Astrocyte (in vitro differentiated cells and primary cell): ENCODE results near the gene SLC17A5. TPM values are rescaled to one million over a fixed set of nuclear protein-coding genes. Genes with fewer than 3 reads are reported as not detected.
"Not testable (repeated sequence)": the region's sequence is repeated elsewhere in the genome, so short reads cannot be mapped to it uniquely, and the experiment has no call there.

ENCODE experiments used
- DNase-seq: peaks from one replicate; pipeline ENCODE4 v3.0.0-alpha.2; 2010; ENCODE audit warnings: low read depth
- FAIRE-seq: peaks from 2 replicates; lab custom pipeline; 2011; peaks lifted over from hg19 to GRCh38; lab: Jason Lieb, UNC
- H2AFZ ChIP-seq: 2 replicates; pipeline ENCODE4 v1.6.0; 2012; ENCODE audit warnings: low read depth, low read length, inconsistent platforms
- H3K27ac ChIP-seq: 2 replicates; pipeline ENCODE4 v1.5.1; 2011; ENCODE audit warnings: low read depth, low read length, inconsistent platforms
- H3K27me3 ChIP-seq: 2 replicates; pipeline ENCODE4 v1.6.0; 2011; ENCODE audit warnings: low read length, inconsistent platforms; ENCODE audit not compliant: insufficient read depth
- H3K36me3 ChIP-seq: 2 replicates; pipeline ENCODE4 v1.5.1; 2011; ENCODE audit warnings: low read length, inconsistent platforms; ENCODE audit not compliant: insufficient read depth
- H3K4me1 ChIP-seq: 2 replicates; pipeline ENCODE4 v1.5.1; 2011; ENCODE audit warnings: low read length, inconsistent platforms; ENCODE audit not compliant: insufficient read depth
- H3K4me2 ChIP-seq: 2 replicates; pipeline ENCODE4 v1.6.0; 2012; ENCODE audit warnings: low read length, inconsistent platforms
- H3K4me3 ChIP-seq: 2 replicates; pipeline ENCODE4 v1.5.1; 2011; ENCODE audit warnings: low read depth, mild to moderate bottlenecking, low read length, inconsistent platforms; ENCODE audit not compliant: insufficient read depth
- H3K79me2 ChIP-seq: 2 replicates; pipeline ENCODE4 v1.6.0; 2012; ENCODE audit warnings: mild to moderate bottlenecking, low read length, inconsistent platforms; ENCODE audit not compliant: insufficient read depth
- H3K9ac ChIP-seq: 2 replicates; pipeline ENCODE4 v1.6.0; 2012; ENCODE audit warnings: mild to moderate bottlenecking, low read length, inconsistent platforms
- H3K9me3 ChIP-seq: 2 replicates; pipeline ENCODE4 v1.5.1; 2012; ENCODE audit warnings: low read depth, mild to moderate bottlenecking, low read length, inconsistent platforms; ENCODE audit not compliant: insufficient read depth
- H4K20me1 ChIP-seq: 2 replicates; pipeline ENCODE4 v1.6.0; 2012; ENCODE audit warnings: low read length, inconsistent platforms; ENCODE audit not compliant: insufficient read depth
- H3K27ac Mint-ChIP-seq: one replicate; pipeline ENCODE4 v1.8.0; 2021; ENCODE audit warnings: mild to moderate bottlenecking, mixed read lengths; ENCODE audit not compliant: unreplicated experiment
- H3K27me3 Mint-ChIP-seq: one replicate; pipeline ENCODE4 v1.8.0; 2021; ENCODE audit warnings: low read depth, mixed read lengths; ENCODE audit not compliant: unreplicated experiment
- H3K36me3 Mint-ChIP-seq: one replicate; pipeline ENCODE4 v1.8.0; 2021; ENCODE audit warnings: low read depth, mixed read lengths; ENCODE audit not compliant: unreplicated experiment
- H3K4me1 Mint-ChIP-seq: one replicate; pipeline ENCODE4 v1.8.0; 2021; ENCODE audit warnings: low read depth, mixed read lengths; ENCODE audit not compliant: unreplicated experiment
- H3K4me3 Mint-ChIP-seq: one replicate; pipeline ENCODE4 v1.8.0; 2021; ENCODE audit warnings: mild to moderate bottlenecking, moderate library complexity, mixed read lengths; ENCODE audit not compliant: unreplicated experiment
- H3K9me3 Mint-ChIP-seq: one replicate; pipeline ENCODE4 v1.8.0; 2021; ENCODE audit warnings: mild to moderate bottlenecking, mixed read lengths; ENCODE audit not compliant: unreplicated experiment
- CTCF ChIP-seq: IDR thresholded peaks from 2 replicates; pipeline ENCODE4 v1.5.1; 2011; ENCODE audit warnings: low read depth, mild to moderate bottlenecking, inconsistent platforms, low read length, moderate library complexity; ENCODE audit not compliant: insufficient read depth
- EZH2 ChIP-seq: IDR thresholded peaks from 2 replicates; pipeline ENCODE4 v1.6.1; 2012; ENCODE audit warnings: mild to moderate bottlenecking, low read length, inconsistent platforms; ENCODE audit not compliant: insufficient read depth
- total RNA-seq: library from RNA; stranded (reverse); gene quantifications from 2 replicates; pipeline ENCODE4 v1.2.1, GENCODE V29; 2021

Gene SLC17A5
- total RNA-seq, 1 donor from 2014 or later: 25.5 TPM

DNA sequence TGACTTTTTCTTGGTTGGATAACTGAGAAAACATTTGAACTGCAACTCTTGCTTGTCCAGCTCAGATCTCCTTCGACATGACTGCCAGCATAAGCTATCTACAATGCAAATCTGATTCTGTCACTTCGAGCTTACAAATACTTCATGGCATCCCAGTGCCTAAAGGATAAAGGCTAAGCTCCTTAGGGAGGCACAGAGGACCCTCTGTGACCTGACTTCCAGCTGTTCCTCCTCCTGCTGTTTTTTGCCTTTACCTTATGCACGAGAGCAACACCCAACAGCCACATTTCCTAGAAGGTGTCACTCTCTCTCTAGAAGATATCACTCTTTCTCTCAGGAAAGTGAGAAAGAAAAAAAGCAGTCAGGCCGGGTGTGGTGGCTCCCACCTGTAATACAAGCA lies 23.4 kb downstream of the SLC17A5 start:
- Histone ChIP-seq H3K4me1 (no peaks in the 10 kb centered on the region), H2AFZ (no peak overlapping the region), H3K4me3 (no peak overlapping the region), H4K20me1 (no peaks in the 10 kb centered on the region), H3K27ac (no peak overlapping the region), H3K4me2 (no peak overlapping the region), H3K79me2 (no peaks in the 10 kb centered on the region), H3K36me3 (peaks cover 15% of the 10 kb centered on the region), H3K9ac (no peak overlapping the region), H3K27me3 (no peaks in the 10 kb centered on the region), H3K9me3 (no peaks in the 10 kb centered on the region)
- Mint-ChIP-seq H3K27ac (no peak overlapping the region), H3K4me1 (peaks cover 5% of the 10 kb centered on the region), H3K4me3 (no peak overlapping the region), H3K9me3 (no peaks in the 10 kb centered on the region), H3K36me3 (peaks cover 20% of the 10 kb centered on the region), H3K27me3 (no peaks in the 10 kb centered on the region)
- DNase-seq (no peak), FAIRE-seq (no peak)
- no peak for TF ChIP-seq EZH2
- no peak for TF ChIP-seq CTCF

- Mint-ChIP-seq H3K27me3 (no peaks in the 10 kb centered on the region), H3K27ac (no peak overlapping the region), H3K9me3 (no peaks in the 10 kb centered on the region), H3K4me3 (no peak overlapping the region), H3K36me3 (peaks cover 5% of the 10 kb centered on the region), H3K4me1 (no peaks in the 10 kb centered on the region)
- no peaks in the 10 kb centered on the region for H3K9me3 ChIP-seq
- H3K9ac ChIP-seq: no peak overlapping the region
- no peak overlapping the region for H3K4me3 ChIP-seq
- no peak overlapping the region for H3K27ac ChIP-seq
- TF ChIP-seq EZH2 (no peak), CTCF (no peak)
- H3K27me3 ChIP-seq: no peaks in the 10 kb centered on the region
- no peaks in the 10 kb centered on the region for H4K20me1 ChIP-seq
- FAIRE-seq: no peak
- H3K4me2 ChIP-seq: no peak overlapping the region
- no peaks in the 10 kb centered on the region for H3K36me3 ChIP-seq
- H2AFZ ChIP-seq: no peak overlapping the region
- H3K79me2 ChIP-seq: no peaks in the 10 kb centered on the region
- DNase-seq: no peak
- H3K4me1 ChIP-seq: no peaks in the 10 kb centered on the region
These were observed 28.9 kb downstream of the SLC17A5 start for GRCh38 chr6:73624896-73625295.

GRCh38 chr6:73623480-73623879 lies 30.3 kb downstream of the SLC17A5 start:
- H3K79me2 ChIP-seq, H3K27ac Mint-ChIP-seq, FAIRE-seq, H3K4me1 Mint-ChIP-seq, H3K27me3 ChIP-seq, H3K27me3 Mint-ChIP-seq, H3K4me2 ChIP-seq, H3K9me3 ChIP-seq, H3K4me3 Mint-ChIP-seq, H2AFZ ChIP-seq, H3K9me3 Mint-ChIP-seq, H3K4me1 ChIP-seq, H3K9ac ChIP-seq, H3K36me3 Mint-ChIP-seq, H3K27ac ChIP-seq, DNase-seq, H3K36me3 ChIP-seq, H3K4me3 ChIP-seq, H4K20me1 ChIP-seq: not testable (repeated sequence)

- not testable (repeated sequence) for FAIRE-seq, H3K79me2 ChIP-seq
These were observed 35.7 kb downstream of the SLC17A5 start for GRCh38 chr6:73618082-73618481.

More at GRCh38 chr6:73618082-73618481, 35.7 kb downstream of the SLC17A5 start:
- not testable (repeated sequence) for H2AFZ ChIP-seq, H3K4me1 Mint-ChIP-seq, H3K4me3 Mint-ChIP-seq, H3K27ac ChIP-seq, H3K27me3 Mint-ChIP-seq, H4K20me1 ChIP-seq, DNase-seq, H3K9me3 ChIP-seq, H3K4me1 ChIP-seq, H3K36me3 ChIP-seq, H3K27ac Mint-ChIP-seq, H3K9ac ChIP-seq, H3K4me2 ChIP-seq, H3K4me3 ChIP-seq, H3K9me3 Mint-ChIP-seq, H3K27me3 ChIP-seq, H3K36me3 Mint-ChIP-seq
